Natural killer cell treated with Interleukin-12 subunit alpha and Interleukin-12 subunit beta and Interleukin-15 and Interleukin-18, amount 100 ng/mL, for 72 hours (primary cell): Measurements from ENCODE around the gene TMEM19. TPM values are rescaled to one million over a fixed set of nuclear protein-coding genes. Genes with fewer than 3 reads are reported as not detected.

Source experiments
- ATAC-seq, 2 donors: fragments of 150-1000 bp; cut with Tn5 transposase in 1 of 2; sonication (Bioruptor Pico), chemical (Tn5 transposase) in 1 of 2; 2 replicates each; pipeline ENCODE4 v1.10.0; 2021
- DNase-seq: peaks from one replicate; pipeline ENCODE4 v3.0.0; 2022; ENCODE audit warnings: low spot score
- H3K27ac Mint-ChIP-seq, 2 donors: 1 replicate in 1 of 2; 2 replicates in 1 of 2; pipeline ENCODE4 v1.8.0; 2022; ENCODE audit warnings: mixed read lengths in 2 of 2, mild to moderate bottlenecking in 1 of 2, moderate library complexity in 1 of 2
- H3K27me3 Mint-ChIP-seq, 2 donors: 1 replicate in 1 of 2; 2 replicates in 1 of 2; pipeline ENCODE4 v1.8.0; 2022; ENCODE audit warnings: mixed read lengths in 2 of 2
- H3K36me3 Mint-ChIP-seq: one replicate; pipeline ENCODE4 v1.8.0; 2022; ENCODE audit warnings: mixed read lengths
- H3K4me1 Mint-ChIP-seq, 2 donors: 1 replicate in 1 of 2; 2 replicates in 1 of 2; pipeline ENCODE4 v1.8.0; 2022; ENCODE audit warnings: low read depth in 2 of 2, mixed read lengths in 2 of 2, mild to moderate bottlenecking in 1 of 2
- H3K4me3 Mint-ChIP-seq: one replicate; pipeline ENCODE4 v1.8.0; 2022; ENCODE audit warnings: mixed read lengths
- H3K9me3 Mint-ChIP-seq: 2 replicates; pipeline ENCODE4 v1.8.0; 2022; ENCODE audit warnings: mixed read lengths
- total RNA-seq, 2 donors: library from RNA; stranded (reverse); gene quantifications; one replicate each; pipeline ENCODE4 v1.2.3, GENCODE V29; 2022

TMEM19 gene
- total RNA-seq, 2 donors from 2014 or later: 13.4 to 24.8 TPM

- no peaks in the 10 kb centered on the region for H3K4me1 Mint-ChIP-seq
- H3K9me3 Mint-ChIP-seq: peaks cover 18% of the 10 kb centered on the region
- peaks cover 8 to 19% of the 10 kb centered on the region in 2 donors for H3K27me3 Mint-ChIP-seq
- H3K27ac Mint-ChIP-seq: no peak overlapping the region
- H3K4me3 Mint-ChIP-seq: no peak overlapping the region
- peaks cover 25% of the 10 kb centered on the region for H3K36me3 Mint-ChIP-seq
- no peak for ATAC-seq
- no peak for DNase-seq
Observed at GRCh38 chr12:71708658-71709057, 22.8 kb downstream of the TMEM19 start.

- Mint-ChIP-seq H3K36me3 (peaks cover 32% of the 10 kb centered on the region), H3K4me3 (no peak overlapping the region), H3K4me1 (no peaks in the 10 kb centered on the region), H3K27ac (no peak overlapping the region), H3K9me3 (peaks cover 22% of the 10 kb centered on the region), H3K27me3 (peaks cover 11 to 19% of the 10 kb centered on the region in 2 donors)
- DNase-seq: no peak
- ATAC-seq: no peak
Observed at GRCh38 chr12:71710276-71711125, 24.6 kb downstream of the TMEM19 start.

DNA sequence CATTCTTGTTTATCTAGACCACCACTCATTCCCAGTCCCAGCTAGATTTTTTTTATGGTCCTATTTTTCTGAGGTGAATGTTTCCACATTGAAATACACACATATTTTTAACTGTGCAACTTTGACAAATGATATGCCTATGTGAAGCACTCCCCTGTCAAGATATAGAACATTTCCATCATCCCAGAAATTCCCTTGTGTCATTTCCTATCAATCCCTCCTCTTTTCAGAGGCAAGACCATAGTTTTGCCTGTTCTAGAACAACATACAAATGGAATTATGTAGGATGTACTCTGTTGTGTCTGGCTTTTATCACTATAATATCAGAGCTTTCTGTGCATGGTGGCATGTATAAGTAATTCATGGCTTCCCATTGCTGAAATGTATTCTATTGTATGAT is 32.7 kb downstream of the TMEM19 start:
- no peak overlapping the region for H3K27ac Mint-ChIP-seq
- no peak overlapping the region for H3K4me3 Mint-ChIP-seq
- H3K36me3 Mint-ChIP-seq: peaks cover 8% of the 10 kb centered on the region
- H3K4me1 Mint-ChIP-seq: no peaks in the 10 kb centered on the region
- DNase-seq (no peak), ATAC-seq (no peak)
- peaks cover 3% of the 10 kb centered on the region for H3K9me3 Mint-ChIP-seq
- peaks cover 3 to 7% of the 10 kb centered on the region in 2 donors for H3K27me3 Mint-ChIP-seq

- ATAC-seq (no peak), DNase-seq (no peak)
- no peaks in the 10 kb centered on the region for H3K4me1 Mint-ChIP-seq
- H3K36me3 Mint-ChIP-seq: no peaks in the 10 kb centered on the region
- no peak overlapping the region for H3K4me3 Mint-ChIP-seq
- peaks cover 0 to 7% of the 10 kb centered on the region in 2 donors for H3K27me3 Mint-ChIP-seq
- H3K27ac Mint-ChIP-seq: no peak overlapping the region
- H3K9me3 Mint-ChIP-seq: no peaks in the 10 kb centered on the region
Observed at GRCh38 chr12:71719647-71720370, 33.9 kb downstream of the TMEM19 start.

DNA sequence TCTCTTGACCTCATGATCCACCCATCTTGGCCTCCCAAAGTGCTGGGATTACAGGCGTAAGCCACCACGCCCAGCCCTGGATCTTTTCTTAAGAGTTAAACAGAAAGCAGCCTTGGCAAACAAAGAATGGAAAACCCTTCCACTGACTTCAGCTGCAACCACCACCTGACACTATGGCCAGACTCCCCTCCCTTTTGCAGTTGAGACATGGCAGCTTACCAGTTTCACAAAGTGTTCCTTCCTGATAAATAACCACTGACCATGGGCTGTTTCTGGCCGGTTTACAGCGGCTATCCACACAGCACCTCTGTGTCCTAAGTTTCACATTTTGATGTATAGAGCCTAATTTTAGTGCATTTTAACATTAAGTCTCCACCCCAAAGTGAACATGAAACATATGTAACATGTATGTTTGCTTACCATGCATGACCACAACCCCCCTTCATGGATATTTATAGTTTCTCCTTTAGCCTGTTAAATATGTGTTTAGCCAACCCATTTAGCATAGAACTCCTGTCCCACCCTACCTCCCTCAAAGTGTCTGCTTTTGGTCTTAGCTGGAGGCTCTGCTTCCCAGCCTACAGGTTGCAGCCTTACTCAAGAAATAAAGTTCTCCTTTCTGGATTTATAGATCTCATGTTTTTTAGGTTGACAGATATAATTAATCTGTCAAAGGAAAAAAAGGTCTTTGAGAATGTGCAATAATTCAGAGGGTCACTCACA is 36.1 kb downstream of the TMEM19 start:
- Mint-ChIP-seq H3K36me3 (no peaks in the 10 kb centered on the region), H3K9me3 (no peaks in the 10 kb centered on the region), H3K27me3 (peaks cover 7 to 8% of the 10 kb centered on the region in 2 donors), H3K4me1 (no peaks in the 10 kb centered on the region), H3K4me3 (no peak overlapping the region), H3K27ac (no peak overlapping the region)
- ATAC-seq (no peak), DNase-seq (no peak)

GRCh38 chr12:71725011-71725410 is 39.1 kb downstream of the TMEM19 start:
- no peak overlapping the region for H3K4me3 Mint-ChIP-seq
- ATAC-seq: no peak
- H3K27me3 Mint-ChIP-seq: peaks cover 0 to 8% of the 10 kb centered on the region in 2 donors
- no peaks in the 10 kb centered on the region for H3K9me3 Mint-ChIP-seq
- no peaks in the 10 kb centered on the region for H3K4me1 Mint-ChIP-seq
- H3K27ac Mint-ChIP-seq: no peak overlapping the region
- DNase-seq: no peak
- no peaks in the 10 kb centered on the region for H3K36me3 Mint-ChIP-seq

GRCh38 chr12:71726548-71726947 is 40.7 kb downstream of the TMEM19 start:
- Mint-ChIP-seq H3K4me1 (no peaks in the 10 kb centered on the region), H3K27me3 (peaks cover 0 to 13% of the 10 kb centered on the region in 2 donors), H3K4me3 (no peak overlapping the region), H3K9me3 (no peaks in the 10 kb centered on the region), H3K36me3 (no peaks in the 10 kb centered on the region), H3K27ac (no peak overlapping the region)
- no peak for ATAC-seq
- DNase-seq: no peak

DNA sequence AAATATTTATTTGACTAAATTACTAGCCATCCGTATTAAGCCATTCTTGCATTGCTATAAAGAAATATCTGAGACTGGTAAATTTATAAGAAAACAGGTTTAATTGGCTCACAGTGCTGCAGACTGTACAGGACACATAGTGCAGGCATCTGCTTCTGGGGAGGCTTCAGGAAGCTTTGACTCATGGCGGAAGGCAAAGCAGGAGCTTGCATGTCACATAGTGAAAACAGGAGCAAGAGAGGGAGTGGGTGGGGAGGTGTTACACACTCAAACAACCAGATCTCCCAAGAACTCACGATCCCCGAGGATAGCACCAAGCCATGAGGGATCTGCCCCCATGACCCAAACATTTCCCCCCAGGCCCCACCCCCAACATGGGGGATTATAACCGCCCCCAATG is 42.1 kb downstream of the TMEM19 start:
- H3K4me3 Mint-ChIP-seq: no peak overlapping the region
- no peaks in the 10 kb centered on the region for H3K36me3 Mint-ChIP-seq
- DNase-seq: no peak
- no peaks in the 10 kb centered on the region for H3K9me3 Mint-ChIP-seq
- no peak overlapping the region for H3K27ac Mint-ChIP-seq
- no peak for ATAC-seq
- no peaks in the 10 kb centered on the region for H3K4me1 Mint-ChIP-seq
- H3K27me3 Mint-ChIP-seq: peaks cover 0 to 13% of the 10 kb centered on the region in 2 donors

DNA sequence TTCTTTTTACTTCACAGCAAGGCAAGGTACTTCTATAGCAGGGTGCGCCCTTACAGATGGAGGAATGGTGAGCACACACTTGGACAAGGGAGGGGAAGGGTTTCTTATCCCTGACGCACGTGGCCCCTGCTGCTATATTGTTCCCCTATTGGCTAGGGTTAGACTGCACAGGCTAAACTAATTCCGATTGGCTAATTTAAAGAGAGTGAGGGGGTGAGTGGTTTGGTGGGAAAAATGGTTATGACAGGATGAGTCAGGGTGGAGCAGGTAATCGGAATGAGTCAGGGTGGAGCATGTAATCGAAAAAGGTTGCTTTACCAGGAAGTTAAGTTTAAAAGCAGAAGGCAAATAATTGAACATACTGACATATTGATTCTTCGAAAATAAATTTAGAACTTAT is 45.1 kb downstream of the TMEM19 start:
- ATAC-seq (no peak), DNase-seq (no peak)
- Mint-ChIP-seq H3K36me3 (no peaks in the 10 kb centered on the region), H3K4me1 (no peaks in the 10 kb centered on the region), H3K9me3 (no peaks in the 10 kb centered on the region), H3K27ac (no peak overlapping the region), H3K27me3 (peaks cover 0 to 8% of the 10 kb centered on the region in 2 donors), H3K4me3 (no peak overlapping the region)

DNA sequence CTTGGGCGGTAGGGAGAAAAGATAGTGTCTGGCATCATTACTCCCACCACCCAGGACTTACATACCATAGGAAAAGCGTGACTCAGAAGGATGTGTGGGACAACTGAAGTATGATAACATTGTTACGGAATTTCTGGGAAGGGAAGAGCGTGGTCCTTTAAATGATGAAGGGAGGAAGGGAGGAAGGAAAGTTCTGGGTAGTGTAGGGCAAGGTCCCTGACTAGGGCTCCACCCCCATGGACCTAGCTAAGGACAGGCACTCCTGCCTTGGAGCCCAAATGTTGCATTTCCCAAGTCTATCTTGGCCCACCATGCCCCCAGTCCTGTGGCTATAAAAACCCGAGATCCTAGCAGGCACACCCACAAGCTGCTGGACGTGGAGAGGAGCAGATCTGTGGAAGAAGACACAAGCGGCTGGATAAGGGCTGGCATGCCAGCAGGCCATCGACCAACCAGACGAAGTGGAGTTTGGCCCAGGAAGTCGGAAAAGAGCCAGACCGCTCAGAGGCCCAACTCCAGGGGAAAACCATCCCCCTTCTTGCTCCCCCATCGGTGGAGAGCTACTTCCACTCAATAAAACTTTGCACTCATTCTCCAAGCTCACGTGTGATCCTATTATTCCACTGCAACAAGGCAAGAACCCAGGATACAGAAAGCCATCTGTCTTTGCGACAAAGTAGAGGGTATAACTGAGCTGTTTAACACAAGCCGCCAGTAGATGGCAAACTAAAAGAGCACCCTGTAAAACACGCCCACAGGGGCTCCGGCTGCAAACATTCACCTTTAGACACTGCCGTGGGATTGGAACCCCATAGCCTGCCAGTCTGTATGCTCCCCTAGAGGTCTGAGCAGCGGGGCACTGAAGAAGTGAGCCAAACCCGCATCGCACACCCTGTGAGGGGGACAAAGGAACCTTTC is 45.8 kb downstream of the TMEM19 start:
- H3K27ac Mint-ChIP-seq: no peak overlapping the region
- no peak for DNase-seq
- no peaks in the 10 kb centered on the region for H3K36me3 Mint-ChIP-seq
- H3K9me3 Mint-ChIP-seq: no peaks in the 10 kb centered on the region
- H3K27me3 Mint-ChIP-seq: peaks cover 0 to 6% of the 10 kb centered on the region in 2 donors
- no peak for ATAC-seq
- H3K4me1 Mint-ChIP-seq: no peaks in the 10 kb centered on the region
- H3K4me3 Mint-ChIP-seq: no peak overlapping the region

DNA sequence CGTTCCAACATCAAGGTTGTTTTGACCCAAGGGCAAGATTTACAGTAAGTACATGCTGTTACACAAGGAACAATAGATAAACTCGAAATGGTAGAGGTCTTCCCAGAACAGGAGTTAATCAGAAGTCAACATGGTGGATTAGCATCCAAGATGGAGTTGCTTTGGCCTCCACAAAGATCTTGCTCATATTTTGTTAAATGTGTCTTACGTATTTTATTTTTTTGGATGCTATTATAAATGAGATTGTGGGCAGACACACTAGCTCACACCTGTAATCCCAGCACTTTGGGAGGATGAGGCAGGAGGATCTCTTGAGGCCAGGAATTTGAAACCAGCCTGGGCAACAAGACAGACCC is 46.5 kb downstream of the TMEM19 start:
- H3K36me3 Mint-ChIP-seq: no peaks in the 10 kb centered on the region
- H3K4me3 Mint-ChIP-seq: no peak overlapping the region
- no peaks in the 10 kb centered on the region for H3K4me1 Mint-ChIP-seq
- no peak overlapping the region for H3K27ac Mint-ChIP-seq
- peaks cover 0 to 5% of the 10 kb centered on the region in 2 donors for H3K27me3 Mint-ChIP-seq
- DNase-seq (no peak), ATAC-seq (no peak)
- no peaks in the 10 kb centered on the region for H3K9me3 Mint-ChIP-seq

GRCh38 chr12:71737197-71737596 is 51.3 kb downstream of the TMEM19 start:
- H3K36me3 Mint-ChIP-seq: no peaks in the 10 kb centered on the region
- H3K9me3 Mint-ChIP-seq: no peaks in the 10 kb centered on the region
- no peaks in the 10 kb centered on the region for H3K4me1 Mint-ChIP-seq
- DNase-seq (no peak), ATAC-seq (no peak)
- H3K4me3 Mint-ChIP-seq: no peak overlapping the region
- peaks cover 0 to 3% of the 10 kb centered on the region in 2 donors for H3K27me3 Mint-ChIP-seq
- no peak overlapping the region for H3K27ac Mint-ChIP-seq

GRCh38 chr12:71742998-71743397 is 57.1 kb downstream of the TMEM19 start:
- H3K27me3 Mint-ChIP-seq: peaks cover 0 to 3% of the 10 kb centered on the region in 2 donors
- no peaks in the 10 kb centered on the region for H3K36me3 Mint-ChIP-seq
- no peaks in the 10 kb centered on the region for H3K4me1 Mint-ChIP-seq
- no peak overlapping the region for H3K27ac Mint-ChIP-seq
- H3K9me3 Mint-ChIP-seq: no peaks in the 10 kb centered on the region
- ATAC-seq (no peak), DNase-seq (no peak)
- no peak overlapping the region for H3K4me3 Mint-ChIP-seq
